Stimulated activated CD8-positive, alpha-beta memory T cell treated with anti-CD3 and anti-CD28 coated beads, Interleukin-7, amount 100 ng/mL, for 4 hours (primary cell): ENCODE data around the gene ITGB3BP.
"Not testable (repeated sequence)": the region's sequence is repeated elsewhere in the genome, so short reads cannot be mapped to it uniquely, and the experiment has no call there.

Experiments used
- DNase-seq, 2 donors: peaks; one replicate each; pipeline ENCODE4 v3.0.0-alpha.2; 2020; ENCODE audit warnings: low read depth in 2 of 2

The ITGB3BP gene

GRCh38 chr1:63522891-63523728 is at the start of gene ITGB3BP, which contains the start of gene EFCAB7:
TSS of gene ITGB3BP (minus strand) at chr1:63523225. CDS start at chr1:63523133, 92 bp downstream.
TSS of gene EFCAB7 (plus strand) at chr1:63523525. CDS start at chr1:63525573, 2,048 bp downstream.
- DNase-seq: peak; percentile 62 to 71

- DNase-seq: not testable (repeated sequence)
Observed at GRCh38 chr1:63572686-63573085, 49.7 kb upstream of the ITGB3BP start.

- no peak for DNase-seq
Observed at GRCh38 chr1:63569640-63570316, 46.8 kb upstream of the ITGB3BP start.

GRCh38 chr1:63569068-63569467 is 46.0 kb upstream of the ITGB3BP start:
- DNase-seq: no peak

- DNase-seq: no peak
Observed at GRCh38 chr1:63563745-63564144, 40.7 kb upstream of the ITGB3BP start.

GRCh38 chr1:63559357-63559756 is 36.3 kb upstream of the ITGB3BP start:
- DNase-seq: no peak

- DNase-seq: no peak
Observed at GRCh38 chr1:63557365-63557987, 34.5 kb upstream of the ITGB3BP start.

GRCh38 chr1:63555480-63555879 is 32.5 kb upstream of the ITGB3BP start:
- DNase-seq: no peak

- no peak for DNase-seq
Observed at GRCh38 chr1:63548877-63549276, 25.9 kb upstream of the ITGB3BP start.

- no peak for DNase-seq
Observed at GRCh38 chr1:63548303-63548702, 25.3 kb upstream of the ITGB3BP start.

- no peak for DNase-seq
Observed at GRCh38 chr1:63547621-63548294, 24.7 kb upstream of the ITGB3BP start.

- no peak for DNase-seq
Observed at GRCh38 chr1:63545780-63546179, 22.8 kb upstream of the ITGB3BP start.

- no peak for DNase-seq
Observed at GRCh38 chr1:63537940-63538339, 14.9 kb upstream of the ITGB3BP start.

- DNase-seq: no peak
Observed at GRCh38 chr1:63537006-63537405, 14.0 kb upstream of the ITGB3BP start.

GRCh38 chr1:63534406-63534805 is 11.4 kb upstream of the ITGB3BP start:
- no peak for DNase-seq

- no peak for DNase-seq
Observed at GRCh38 chr1:63533931-63534330, 10.9 kb upstream of the ITGB3BP start.

- DNase-seq: no peak
Observed at GRCh38 chr1:63532727-63533126, 9.7 kb upstream of the ITGB3BP start.

- DNase-seq: no peak
Observed at GRCh38 chr1:63524201-63524600, 1.2 kb upstream of the ITGB3BP start.

GRCh38 chr1:63523738-63524137 is 713 bp upstream of the ITGB3BP start:
- no peak for DNase-seq

- no peak for DNase-seq
Observed at GRCh38 chr1:63516629-63517028, 6.4 kb downstream of the ITGB3BP start.

GRCh38 chr1:63512584-63512983 is 10.4 kb downstream of the ITGB3BP start:
- no peak for DNase-seq

GRCh38 chr1:63509718-63510117 is 13.3 kb downstream of the ITGB3BP start:
- DNase-seq: no peak
